Hematopoietic multipotent progenitor cell treated with erythropoietin and hydrocortisone succinate and interleukin-3 and kit ligand, for 6 days (in vitro differentiated cells): ENCODE results near the gene TCN2.
"Not testable (repeated sequence)": the region's sequence is repeated elsewhere in the genome, so short reads cannot be mapped to it uniquely, and the experiment has no call there.

Source experiments
- DNase-seq: peaks from one replicate; pipeline ENCODE4 v3.0.0-alpha.2; 2015

TCN2 gene

GRCh38 chr22:30650508-30651116, 43.6 kb downstream of the TCN2 start:
- DNase-seq: peak; percentile 52

- DNase-seq: no peak
Measured at GRCh38 chr22:30652852-30653251, 45.9 kb downstream of the TCN2 start.

- no peak for DNase-seq
Measured at GRCh38 chr22:30654361-30654760, 47.4 kb downstream of the TCN2 start.

- no peak for DNase-seq
Measured at GRCh38 chr22:30655532-30655931, 48.6 kb downstream of the TCN2 start.

DNA sequence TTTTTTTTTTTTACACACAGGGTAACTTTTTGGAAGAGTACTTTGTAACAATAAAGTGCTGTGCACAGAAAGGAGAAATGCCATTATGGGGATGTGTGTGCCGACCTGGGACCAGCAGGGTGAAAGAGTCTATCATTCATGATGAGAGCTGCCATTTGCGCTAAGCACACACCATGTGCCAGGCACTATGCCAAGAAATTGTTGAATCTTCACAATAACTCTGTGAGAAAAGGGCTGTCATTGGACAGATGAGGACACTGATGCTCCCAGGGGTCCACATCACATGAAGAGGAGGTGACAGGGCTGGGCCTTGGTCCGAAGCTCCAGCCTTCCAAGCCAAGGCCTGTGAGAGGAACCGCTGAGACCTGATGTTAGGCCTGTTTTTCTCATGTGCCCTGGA, 55.1 kb downstream of the TCN2 start:
- no peak for DNase-seq

DNA sequence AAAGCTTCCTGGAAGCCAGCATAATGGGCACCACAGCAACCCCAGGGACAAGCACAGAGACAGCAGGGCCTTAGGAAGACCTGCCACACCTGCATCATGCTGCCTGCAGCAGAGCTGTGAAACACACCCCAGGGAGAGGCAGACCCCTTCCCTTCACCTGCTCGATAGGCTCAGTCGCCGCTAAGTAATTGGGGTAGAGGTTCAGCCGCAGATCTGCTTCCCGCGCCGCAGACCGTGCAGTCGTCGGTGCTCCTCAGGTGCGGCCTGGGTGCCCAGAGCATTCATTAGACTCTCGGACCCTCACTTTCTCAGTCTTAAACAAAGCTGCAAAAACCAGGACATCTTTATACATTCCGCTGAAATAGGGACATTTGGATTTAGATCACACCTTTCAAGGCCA, 57.8 kb downstream of the TCN2 start:
- no peak for DNase-seq

- DNase-seq: no peak
Measured at GRCh38 chr22:30665266-30665665, 58.3 kb downstream of the TCN2 start.

DNA sequence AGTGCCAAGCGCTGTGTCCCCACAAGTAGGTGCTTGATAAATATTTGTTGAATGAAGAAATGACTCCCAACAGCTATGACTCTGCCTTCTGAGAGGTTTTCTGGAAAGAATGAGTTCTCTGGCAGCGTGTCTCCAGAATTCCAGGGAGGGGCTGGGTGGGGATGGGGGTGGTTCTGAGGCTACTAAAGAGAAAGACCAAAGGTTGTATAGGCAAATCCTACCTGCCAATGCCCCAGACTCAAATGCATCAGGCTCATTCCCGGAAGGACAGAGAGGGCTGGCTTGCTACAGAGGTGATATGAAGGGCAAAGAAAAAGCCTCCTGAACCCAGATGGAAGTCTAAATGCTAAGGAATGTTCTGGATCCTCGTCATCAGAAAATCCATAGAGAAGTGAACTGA, 58.8 kb downstream of the TCN2 start:
- no peak for DNase-seq

DNA sequence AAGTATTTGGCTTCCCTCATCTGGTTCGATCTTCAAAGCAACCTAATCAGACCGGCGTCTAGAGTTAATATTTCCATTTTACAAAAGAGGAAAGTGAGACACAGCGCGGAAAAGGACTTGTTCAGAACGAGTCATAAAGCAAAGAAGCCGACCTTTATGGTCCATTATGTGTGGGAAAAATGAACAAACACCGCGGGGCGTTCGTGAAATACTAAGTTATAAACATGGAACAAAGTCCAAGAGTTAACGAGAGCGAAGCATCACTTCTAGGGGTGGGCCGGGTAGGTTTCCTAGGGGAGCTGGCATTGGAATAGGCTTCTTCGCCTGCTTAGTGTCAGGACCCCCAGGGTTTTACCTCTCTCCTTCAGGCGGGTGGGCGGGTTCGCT, 60.1 kb downstream of the TCN2 start:
- DNase-seq: peak; percentile 28

GRCh38 chr22:30667494-30668385, 60.8 kb downstream of the TCN2 start, which contains the start of gene DUSP18:
TSS of gene DUSP18 (minus strand) at chr22:30667875. CDS start at chr22:30664003, 3,872 bp downstream.
- DNase-seq: peak; percentile 95

DNA sequence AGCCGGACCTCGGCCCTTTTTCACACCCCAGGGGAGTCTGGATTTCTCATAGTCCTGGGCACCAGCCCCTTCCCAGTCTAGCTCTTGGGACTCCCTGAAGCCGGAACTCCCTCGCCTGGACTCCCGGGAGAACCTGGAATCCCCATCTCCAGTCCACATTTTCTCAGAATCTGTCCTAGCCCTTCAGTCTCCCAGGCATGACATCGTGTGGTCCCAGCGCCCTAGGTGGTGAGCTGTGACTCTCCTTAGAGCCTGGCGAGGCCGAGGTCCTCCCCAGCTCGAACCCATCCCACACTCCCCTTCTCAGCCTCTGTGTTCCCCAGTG, 61.4 kb downstream of the TCN2 start:
- DNase-seq: no peak

DNA sequence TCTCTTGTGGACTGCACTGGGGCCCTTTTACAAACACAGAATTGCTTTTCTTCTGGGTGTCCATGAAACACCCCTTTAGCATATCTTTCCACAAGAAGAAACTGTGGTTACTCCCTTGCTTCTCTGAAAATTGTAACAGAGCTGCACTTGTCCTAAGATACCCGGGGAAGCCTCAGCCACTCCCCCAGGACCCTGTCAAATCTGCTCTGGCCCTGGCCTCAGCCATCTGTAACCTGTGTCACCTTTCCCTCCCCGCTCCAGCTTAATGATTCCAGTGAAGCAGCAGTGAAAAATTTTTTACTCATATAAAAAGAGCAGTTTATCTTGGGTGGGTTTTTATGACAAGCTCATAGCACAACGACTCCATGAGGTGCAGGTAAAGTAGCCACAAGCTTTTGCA, 64.1 kb downstream of the TCN2 start:
- DNase-seq: no peak

GRCh38 chr22:30673136-30673535, 66.2 kb downstream of the TCN2 start:
- peak; percentile 80 for DNase-seq

- no peak for DNase-seq
Measured at GRCh38 chr22:30674482-30674881, 67.5 kb downstream of the TCN2 start.

- DNase-seq: peak; percentile 60
Measured at GRCh38 chr22:30675436-30675835, 68.5 kb downstream of the TCN2 start.

- not testable (repeated sequence) for DNase-seq
Measured at GRCh38 chr22:30676565-30676964, 69.6 kb downstream of the TCN2 start.
